Adrenal gland (tissue), 5 donors: ENCODE data around the gene DIP2C.

Experiments
- CTCF ChIP-seq, 6 experiments: fragments of 450-650 bp in 4 of 6; fragments of 200-600 bp in 2 of 6; sonication (generic) in 1 of 6; IDR thresholded peaks; 1 replicate in 5 of 6; 2 replicates in 1 of 6; pipeline versions ENCODE4 v1.5.1 to v1.8.0; 2016 to 2021; ENCODE audit warnings: antibody characterized with exemption in 6 of 6, mild to moderate bottlenecking in 2 of 6, moderate library complexity in 1 of 6
- POLR2A ChIP-seq, 2 donors: fragments of 450-650 bp; IDR thresholded peaks; one replicate each; pipeline ENCODE4 v1.6.1; 2017; ENCODE audit warnings: antibody characterized with exemption in 2 of 2, mild to moderate bottlenecking in 2 of 2, moderate library complexity in 1 of 2
- donor health status: DM: no; HTN: no; CAD: no.

GRCh38 chr10:550665-551372 is 138.6 kb downstream of the DIP2C start:
- TF ChIP-seq CTCF (IDR thresholded peaks at IDR 0.05) (no peak), POLR2A (IDR thresholded peaks at IDR 0.05) (no peak)
